NCI-H2029 treated with DMSO at 0.1 percent for 48 hours (cell line): ENCODE data around the gene OSBPL5.

Source experiments
- DNase-seq: peaks from one replicate; lab custom pipeline; 2025; lab: John Stamatoyannopoulos, UW

Gene OSBPL5

DNA sequence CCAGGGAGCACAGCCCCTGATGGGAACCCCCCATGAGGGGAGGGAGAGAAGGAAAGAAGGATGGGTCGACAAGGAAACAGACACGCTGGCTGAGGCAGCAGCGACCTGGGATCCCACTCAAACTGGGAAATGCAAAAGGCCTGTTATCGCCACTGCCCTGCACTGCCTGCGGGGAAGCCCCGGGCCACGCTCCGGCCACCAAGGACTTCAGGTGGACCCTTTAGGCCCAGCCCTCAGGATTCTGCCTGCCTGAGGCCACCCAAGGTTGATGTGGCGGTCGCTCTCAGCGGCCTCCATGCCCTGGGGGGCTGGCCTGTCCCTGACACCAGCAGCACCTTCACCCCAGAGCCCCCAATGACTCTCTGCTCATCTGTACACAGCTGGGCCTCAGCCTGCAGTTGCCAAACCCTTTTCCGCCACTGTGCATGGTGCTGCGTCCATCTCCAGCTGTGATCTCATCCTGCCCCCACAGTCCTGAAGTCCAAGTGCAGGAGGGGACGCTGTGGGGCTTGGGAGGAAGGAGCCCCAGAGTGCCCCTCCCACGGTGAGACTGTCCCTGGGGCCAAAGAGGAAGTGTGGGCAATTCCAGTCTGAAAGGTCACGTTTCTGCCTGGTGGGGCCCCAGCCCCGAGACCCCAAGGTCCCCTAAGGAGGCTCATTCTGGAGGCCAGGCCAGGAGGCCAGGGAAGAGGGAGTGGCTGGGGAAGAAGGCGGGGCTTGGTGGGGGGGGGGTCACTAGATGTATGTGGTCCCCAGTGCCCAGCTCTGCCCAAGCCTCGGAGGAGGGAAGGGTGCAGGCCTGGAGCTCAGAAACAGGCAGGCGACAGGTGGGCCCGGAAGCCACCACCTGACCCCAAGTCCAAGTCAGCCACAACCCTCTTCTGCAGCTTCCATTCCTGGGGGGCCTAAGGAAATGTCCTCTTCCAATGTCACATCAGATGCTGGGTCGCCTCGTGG is 31.6 kb downstream of the OSBPL5 start:
- no peak for DNase-seq

GRCh38 chr11:3132831-3133260 is 32.3 kb downstream of the OSBPL5 start:
- no peak for DNase-seq

DNA sequence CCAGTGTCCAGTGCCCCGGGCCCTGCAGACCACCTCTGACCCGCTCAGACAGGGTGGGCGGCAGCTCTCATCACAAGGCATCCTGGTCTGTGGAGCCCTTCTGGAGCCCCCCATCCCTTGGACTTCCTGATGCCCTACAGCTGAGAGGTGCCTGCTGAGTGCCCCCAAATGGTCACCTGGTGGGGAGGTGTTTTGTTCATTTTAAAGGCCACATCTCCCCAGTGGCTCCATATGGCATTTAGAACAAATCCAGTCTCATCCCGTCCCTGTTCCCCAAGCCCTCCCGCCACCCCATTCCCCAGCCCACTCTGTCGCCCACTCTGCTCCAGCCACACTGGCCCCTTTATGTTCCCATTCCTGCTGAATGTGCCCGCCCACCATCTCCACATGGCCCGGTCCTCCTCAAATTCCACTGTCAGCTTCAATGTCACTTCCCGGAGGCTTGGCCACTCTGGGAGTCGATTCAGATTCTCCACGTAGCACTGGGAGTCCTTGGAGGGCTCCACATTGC is 32.8 kb downstream of the OSBPL5 start:
- DNase-seq: no peak

DNA sequence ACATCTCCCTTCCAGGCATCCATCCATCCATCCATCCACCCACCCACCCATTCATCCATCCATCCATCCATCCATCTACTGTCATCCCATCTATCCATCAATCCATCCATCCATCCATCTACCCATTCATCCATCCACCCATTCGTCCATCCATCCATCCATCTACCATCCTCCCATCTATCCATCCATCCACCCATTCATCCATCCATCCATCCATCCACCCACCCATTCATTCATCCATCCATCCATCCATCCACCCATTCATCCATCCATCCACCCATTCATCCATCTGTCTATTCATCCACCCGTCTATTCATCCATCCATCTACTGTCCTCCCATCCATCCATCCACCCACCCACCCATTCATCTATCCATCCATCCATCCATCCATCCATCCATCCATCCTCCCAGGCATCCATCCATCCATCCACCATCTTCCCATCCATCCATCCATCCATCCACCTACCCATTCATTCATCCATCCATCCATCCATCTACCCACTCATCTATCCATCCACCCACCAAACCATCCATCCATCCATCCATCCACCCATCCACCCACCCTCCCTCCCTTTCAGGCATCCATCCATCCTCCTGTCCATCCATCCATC is 33.7 kb downstream of the OSBPL5 start:
- DNase-seq: no peak

- peak; percentile 41 for DNase-seq
Observed at GRCh38 chr11:3130269-3131071, 34.6 kb downstream of the OSBPL5 start.

DNA sequence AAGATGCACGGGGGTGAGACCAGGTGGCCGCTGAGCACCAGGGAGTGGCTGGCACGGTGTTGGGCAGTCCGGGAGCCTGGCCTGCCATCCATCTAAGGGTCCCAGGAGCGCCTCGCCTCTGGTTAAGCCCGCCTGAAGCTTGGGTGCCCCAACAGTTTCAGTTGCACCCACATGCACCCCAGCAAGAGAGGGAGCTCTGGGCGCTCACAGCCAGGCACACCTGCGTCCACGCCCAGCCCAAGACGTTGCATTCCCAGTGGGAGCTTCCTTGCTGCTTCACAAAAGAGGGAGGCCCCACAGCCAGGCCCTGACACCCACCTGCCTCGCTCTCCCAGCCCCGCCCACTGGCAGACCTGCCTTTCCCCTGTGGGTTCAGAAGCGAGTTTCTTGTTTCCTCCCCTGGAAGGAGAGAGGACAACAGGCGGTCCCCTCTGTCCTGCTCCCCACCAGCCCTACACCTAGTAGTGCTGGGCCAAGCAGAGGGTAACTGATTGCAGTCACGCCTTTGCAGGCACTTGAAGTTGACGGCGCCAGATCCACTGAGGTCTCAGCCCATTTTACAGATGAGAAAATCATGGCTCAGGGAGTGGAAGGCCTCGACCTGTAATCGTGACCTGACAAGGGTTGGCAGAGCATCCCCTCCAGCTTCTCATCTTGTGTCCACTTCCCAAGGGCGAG is 35.4 kb downstream of the OSBPL5 start:
- no peak for DNase-seq

DNA sequence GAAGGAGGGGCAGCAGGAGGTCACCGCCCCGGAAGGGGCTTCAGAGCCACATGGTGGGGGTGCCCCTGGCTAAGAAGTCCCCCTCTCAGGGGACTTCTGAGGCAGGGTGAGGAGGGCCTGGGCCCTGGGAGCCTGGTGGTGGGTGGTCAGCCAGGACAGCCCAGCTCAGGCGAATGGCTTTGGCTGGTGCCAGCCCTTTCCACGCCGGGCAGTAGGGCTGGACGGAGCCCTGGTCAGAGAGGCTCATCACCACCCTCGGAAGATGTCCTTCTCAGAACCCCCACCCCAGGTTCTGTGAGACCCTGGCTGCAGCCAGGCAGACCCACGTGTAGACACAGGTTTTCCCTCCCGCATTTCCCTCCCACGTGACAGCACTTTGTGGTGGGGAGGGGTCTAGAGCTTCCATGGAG is 35.9 kb downstream of the OSBPL5 start:
- no peak for DNase-seq

- DNase-seq: no peak
Observed at GRCh38 chr11:3128356-3129180, 36.5 kb downstream of the OSBPL5 start.

GRCh38 chr11:3127706-3128355 is 37.3 kb downstream of the OSBPL5 start:
- DNase-seq: no peak

- DNase-seq: no peak
Observed at GRCh38 chr11:3126901-3127691, 38.0 kb downstream of the OSBPL5 start.

DNA sequence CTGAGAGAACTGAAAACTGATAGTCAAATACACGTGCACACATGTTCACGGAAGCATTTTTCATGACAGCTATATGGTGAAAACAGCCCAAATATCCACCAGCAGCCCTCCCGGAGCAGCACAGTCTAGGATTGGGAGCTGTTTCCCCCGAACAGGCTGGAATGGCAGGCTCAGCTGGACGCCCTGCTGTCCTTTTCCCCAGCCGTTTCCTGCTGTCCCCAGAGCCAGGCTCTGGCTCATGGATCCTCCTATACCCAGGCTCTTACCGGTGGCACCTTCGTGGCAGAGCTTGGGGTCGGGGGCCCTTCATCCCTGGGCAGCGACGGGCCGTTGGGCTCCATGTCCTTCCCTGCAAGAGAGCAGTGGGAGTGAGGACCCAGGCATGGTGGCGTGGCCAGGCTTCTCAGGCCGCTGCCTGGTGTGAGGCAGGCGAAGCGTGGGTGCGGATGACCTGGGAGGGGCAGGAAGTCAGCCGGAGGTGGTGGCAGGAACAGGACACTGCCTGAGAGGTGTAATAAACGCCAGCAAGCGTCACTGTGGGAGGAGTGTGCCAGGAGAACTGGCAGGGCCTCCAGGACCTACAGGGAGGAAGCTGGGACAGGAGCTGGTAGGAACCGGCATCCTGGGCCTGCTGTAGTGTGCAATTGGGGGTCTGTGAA is 38.8 kb downstream of the OSBPL5 start:
- DNase-seq: peak; percentile 61

GRCh38 chr11:3124821-3125220 is 40.3 kb downstream of the OSBPL5 start:
- DNase-seq: no peak

GRCh38 chr11:3123761-3124733 is 41.1 kb downstream of the OSBPL5 start:
- no peak for DNase-seq

GRCh38 chr11:3123305-3123704 is 41.8 kb downstream of the OSBPL5 start:
- peak; percentile 88 for DNase-seq

GRCh38 chr11:3122775-3123201 is 42.3 kb downstream of the OSBPL5 start:
- DNase-seq: no peak

DNA sequence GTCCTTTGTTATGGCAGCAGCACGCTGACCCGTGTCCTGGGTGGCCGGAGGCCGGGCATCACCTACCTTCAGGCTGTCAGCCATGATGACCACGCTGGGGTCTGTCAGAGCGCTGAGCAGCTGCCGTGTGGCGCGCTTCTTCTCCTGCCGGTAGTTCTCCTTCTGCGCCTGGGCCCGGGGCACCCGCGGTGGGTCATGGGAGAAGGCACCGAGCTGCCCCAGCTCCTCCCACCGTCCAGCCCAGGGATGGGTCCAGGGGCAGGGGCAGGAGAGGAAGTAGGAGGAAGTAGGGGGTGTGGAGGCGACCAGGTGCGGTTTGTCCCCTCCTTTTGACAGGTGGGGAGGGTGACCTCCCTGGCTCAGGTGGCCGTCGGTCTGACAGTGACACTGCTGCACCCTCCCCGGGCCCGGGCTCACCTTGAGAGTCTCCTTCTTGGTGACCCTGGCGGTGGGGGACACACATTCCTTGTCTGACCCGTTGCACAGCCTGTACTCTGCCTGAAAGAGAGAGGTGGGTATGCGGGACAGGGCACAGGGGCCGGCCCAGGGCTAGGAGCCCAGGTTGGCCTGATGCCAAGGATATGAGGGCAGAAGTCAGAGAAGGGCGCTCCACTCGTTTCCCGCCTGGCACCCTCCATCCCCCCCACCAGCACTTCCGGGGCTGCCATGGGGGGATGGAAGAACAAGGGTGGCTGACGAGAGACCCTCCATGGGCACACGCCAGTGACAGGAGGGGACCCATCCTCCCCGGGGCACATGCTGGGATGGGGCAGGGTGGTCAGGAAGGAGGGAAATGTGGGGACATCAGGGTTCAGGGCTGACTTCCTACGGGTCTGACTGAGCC is 43.0 kb downstream of the OSBPL5 start:
- no peak for DNase-seq

DNA sequence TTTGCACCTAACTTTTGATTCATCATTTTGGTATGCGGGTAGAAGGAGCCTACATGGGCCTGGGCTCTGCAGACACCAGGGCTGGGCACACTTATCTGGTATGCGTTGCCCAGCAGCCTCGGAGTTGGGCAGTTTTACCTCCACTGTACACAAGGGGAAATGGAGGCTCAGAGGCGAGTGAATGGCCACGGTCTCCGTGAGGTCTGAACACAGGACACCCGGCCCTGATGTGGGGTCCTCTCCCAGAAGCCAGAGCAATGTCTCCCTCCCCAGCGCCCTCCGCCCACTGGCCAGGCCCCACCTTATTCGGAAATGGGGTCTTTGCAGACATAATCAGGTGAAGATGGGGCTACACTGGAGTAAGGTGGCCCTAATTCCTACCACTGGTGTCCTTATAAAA is 43.7 kb downstream of the OSBPL5 start:
- DNase-seq: no peak
